HG02870 (cell line): ENCODE data around the gene NENF.
A peak's percentile ranks its signal among the peaks of the same experiment; 100 is the strongest.
"Not testable (repeated sequence)": the region's sequence is repeated elsewhere in the genome, so short reads cannot be mapped to it uniquely, and the experiment has no call there.

Experiments used
- ATAC-seq: cut with Tn5 transposase; IDR thresholded peaks from one replicate; pipeline ENCODE4 v1.9.1; 2021; ENCODE audit warnings: mild to moderate bottlenecking, moderate library complexity; ENCODE audit not compliant: unreplicated experiment

The NENF gene

DNA sequence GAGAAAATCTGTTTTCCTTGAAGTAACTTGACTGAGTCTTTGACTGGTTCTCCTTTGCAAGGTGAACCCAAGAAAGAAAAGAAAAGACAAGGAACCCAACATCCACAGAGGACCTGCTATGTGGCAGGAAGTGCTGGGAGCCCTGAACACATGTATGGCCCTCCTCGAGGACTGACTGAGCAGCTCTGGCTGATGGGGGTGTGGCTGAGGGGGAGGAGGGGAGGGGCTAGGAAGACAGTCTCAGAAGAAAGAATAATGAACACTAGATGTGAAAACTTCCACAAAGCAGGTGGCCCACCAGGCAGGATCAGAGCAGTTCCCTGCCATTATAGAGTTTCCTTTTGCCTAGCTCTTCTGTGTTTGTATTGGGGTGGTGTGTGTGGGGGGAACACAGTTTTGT lies 26.1 kb downstream of the NENF start:
- ATAC-seq: no peak

- no peak for ATAC-seq
Measured at GRCh38 chr1:212459656-212460055, 26.9 kb downstream of the NENF start.

DNA sequence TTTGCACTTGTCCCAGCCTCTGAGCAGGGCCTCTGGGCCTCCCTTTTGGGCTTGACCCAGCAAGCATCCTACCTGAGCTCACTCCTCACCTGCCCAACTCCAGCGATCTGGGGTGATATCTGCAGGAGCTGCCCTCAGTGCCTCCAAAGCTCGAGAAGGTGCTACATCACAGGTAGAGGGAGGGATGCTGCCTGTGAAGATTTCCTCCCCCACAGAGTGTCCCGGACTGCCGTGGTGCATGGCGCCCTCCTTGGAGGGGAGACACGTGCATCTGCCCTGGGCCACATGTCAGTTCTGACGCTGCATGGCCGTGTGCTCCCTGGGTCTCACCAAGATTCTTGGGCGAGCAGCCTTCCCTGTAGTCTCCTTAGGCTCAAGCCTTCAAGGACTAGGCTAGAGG lies 27.7 kb downstream of the NENF start:
- ATAC-seq: no peak

GRCh38 chr1:212461916-212462660 lies 29.4 kb downstream of the NENF start:
- ATAC-seq: no peak

GRCh38 chr1:212463565-212464285 lies 31.0 kb downstream of the NENF start:
- no peak for ATAC-seq

- no peak for ATAC-seq
Measured at GRCh38 chr1:212465311-212465710, 32.6 kb downstream of the NENF start.

DNA sequence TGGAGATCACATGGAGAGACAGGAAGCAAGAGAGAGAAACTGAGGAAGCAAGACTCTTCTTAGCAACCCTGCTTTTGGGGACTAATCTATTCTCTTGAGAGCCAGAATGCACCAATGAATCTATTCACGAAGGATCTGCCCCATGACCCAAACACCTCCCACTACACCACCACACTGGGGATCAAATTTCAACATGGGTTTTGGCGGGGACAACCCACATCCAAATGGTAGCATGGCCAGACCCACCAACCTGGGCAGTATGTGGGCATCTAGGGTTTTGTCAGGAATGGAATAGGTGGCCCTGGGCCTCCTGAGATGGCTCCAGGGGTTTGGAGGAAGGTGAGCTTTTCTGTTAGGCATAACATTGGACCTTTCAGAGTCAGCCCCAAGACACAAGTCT lies 33.7 kb downstream of the NENF start:
- ATAC-seq: no peak

DNA sequence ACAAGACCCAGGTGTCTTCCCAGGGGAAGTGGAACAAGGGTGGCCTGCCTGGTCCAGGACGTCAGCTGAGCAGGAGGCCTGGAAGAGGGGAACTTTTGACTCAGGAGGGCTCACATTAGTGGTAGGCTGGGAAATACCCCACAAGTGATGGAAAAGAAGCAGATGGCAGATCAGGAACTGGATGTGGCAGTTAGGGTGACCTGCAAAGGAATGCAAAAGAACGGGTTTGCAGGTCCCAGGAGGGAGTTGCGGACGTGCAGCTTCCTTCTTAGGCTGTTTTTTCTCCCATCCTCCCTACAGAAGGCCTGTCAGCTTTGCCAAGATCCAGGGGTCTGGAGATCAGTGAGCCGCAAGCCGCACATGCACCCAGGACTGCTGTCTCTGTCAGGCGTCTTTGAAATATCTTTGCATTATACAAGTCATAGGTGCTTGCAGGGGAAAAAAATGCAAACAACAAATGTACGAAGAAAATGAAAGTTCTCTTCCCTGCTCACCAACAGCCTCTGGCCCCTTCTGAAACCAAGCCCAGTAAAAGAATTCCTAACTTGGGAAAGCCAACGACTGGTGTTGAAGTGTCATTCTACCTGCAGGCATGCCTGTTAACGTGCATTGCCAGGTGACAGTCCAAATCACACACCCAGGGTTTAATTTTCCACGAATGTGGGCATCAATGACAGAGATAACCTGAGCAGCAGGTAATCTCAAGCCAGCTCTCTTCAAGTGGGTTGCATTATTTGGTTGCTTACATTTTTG lies 34.4 kb downstream of the NENF start:
- no peak for ATAC-seq

- ATAC-seq: no peak
Measured at GRCh38 chr1:212467843-212468482, 35.2 kb downstream of the NENF start.

DNA sequence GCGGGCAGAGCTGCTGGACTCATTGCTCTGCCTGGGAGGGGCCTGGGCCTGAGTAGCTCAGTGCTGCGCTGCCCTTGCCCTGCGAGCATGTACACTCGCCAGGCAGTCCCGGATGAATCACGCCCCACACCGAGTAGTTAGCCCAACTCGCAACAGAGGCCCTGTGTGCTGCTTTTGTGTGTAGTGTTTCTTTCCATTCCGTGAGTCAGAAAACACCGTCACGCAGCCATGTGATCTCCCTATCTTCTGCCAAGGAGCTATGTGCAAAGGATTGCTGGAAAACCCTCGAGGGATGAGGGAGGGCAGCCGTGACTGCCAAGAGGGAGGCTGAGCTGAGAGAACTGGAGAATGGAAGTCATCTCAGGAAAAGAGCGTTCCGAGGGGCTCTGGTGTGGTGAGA lies 37.3 kb downstream of the NENF start:
- no peak for ATAC-seq

GRCh38 chr1:212471286-212471685 lies 38.6 kb downstream of the NENF start:
- no peak for ATAC-seq

DNA sequence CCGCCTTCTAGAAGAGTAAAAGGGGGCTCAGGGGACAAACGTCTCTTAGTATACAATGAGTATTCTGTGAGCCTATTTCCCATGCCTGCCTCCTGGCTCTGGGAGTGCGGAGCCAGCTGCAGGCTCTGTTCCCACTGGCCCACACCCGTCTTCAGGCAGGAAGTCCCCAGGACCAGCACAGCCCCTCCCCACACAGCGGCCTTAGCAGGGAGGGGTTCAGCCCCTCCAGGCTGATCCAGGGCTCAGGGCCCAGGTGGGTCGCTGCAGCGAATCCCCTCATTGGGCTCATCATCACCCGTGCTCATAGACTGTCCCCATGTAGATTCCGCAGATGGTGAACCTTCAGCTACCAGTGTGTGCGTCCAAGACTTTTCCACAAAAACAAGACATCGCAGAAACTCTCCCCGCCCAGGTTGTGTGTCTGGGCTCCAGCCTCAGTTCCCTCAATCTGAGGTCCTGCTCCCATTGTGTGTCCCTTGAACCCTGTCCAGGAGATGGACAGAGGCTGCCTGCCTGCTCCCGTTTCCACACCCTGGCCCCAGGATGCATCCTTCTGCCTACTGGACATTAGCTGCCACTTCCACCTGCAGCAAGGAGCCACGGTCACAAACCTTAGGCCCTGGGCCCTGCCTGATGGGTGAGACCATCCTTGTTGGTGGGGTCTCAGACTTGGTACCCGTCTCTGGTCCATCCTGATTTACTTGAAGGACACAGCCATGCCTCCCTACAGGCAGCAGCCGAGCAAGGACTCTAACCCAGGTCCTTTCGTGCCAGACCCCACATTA lies 39.4 kb downstream of the NENF start:
- no peak for ATAC-seq

GRCh38 chr1:212473729-212474128 lies 41.0 kb downstream of the NENF start:
- no peak for ATAC-seq

- ATAC-seq: no peak
Measured at GRCh38 chr1:212475151-212475550, 42.4 kb downstream of the NENF start.

- not testable (repeated sequence) for ATAC-seq
Measured at GRCh38 chr1:212475831-212476230, 43.1 kb downstream of the NENF start.

DNA sequence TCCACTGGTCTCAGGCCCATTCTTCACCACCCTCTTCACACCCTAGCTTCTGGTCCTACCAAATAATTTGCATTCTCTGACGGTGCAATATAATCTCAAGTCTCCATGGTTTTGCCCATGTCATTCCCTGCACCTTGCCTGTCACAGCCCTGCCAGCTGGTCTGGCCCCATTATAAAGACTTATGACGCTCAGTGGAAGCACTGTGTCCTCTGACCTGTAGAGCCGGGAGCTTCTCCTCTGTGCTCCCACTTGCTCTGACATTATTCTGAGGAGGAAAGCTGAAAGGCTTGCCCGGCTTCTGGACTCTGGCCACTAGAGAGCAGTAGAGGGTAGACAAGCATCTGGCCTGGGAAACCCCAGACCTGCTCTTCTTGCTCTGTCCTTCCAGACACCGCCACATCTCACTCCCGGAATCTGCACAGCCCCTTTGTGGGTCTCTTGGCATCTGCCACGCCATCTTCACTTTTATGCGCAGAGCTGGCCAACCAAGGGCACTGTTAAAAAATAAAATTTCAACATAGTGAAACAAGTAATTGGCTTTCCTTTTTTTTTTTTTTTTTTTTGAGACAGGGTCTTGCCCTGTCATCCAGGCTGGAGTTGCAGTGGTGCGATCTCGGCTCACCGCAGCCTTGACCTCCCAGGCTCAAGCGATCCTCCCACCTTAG lies 44.4 kb downstream of the NENF start:
- peak; percentile 92 for ATAC-seq

DNA sequence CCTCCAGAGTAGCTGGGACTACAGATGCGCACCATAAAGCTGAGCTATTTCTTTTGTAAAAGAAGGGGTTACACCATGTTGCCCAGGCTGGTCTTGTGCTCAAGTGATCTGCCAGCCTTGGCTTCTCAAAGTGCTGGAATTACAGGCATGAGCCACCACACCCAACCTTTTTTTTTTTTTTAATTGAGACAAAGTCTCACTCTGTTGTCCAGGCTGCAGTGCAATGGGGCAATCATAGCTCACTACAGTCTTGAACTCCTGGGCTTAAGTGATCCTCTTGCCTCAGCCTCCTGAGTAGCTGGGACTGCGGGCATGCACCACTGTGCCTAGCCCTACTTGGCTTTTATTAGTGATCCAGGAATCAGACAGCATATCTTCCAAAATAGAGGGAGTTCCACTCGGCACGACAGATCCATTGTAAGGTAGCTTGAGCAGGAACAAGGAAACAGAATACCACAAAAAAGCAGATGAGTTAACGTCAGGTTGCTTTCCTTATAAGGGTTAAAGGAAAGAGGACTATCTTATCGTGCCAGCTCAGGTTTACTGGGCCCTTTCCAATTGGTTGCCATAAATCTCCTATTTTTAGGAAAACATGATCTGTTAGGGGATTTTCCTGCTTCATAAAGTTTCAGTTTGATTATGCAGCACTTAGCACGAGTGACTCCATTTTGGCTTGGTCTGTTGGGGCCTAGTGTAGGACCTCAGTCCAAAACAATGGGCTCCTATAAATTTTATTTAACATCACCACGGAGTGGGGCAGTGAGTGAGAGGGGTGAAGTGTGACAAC lies 45.2 kb downstream of the NENF start:
- no peak for ATAC-seq

GRCh38 chr1:212478467-212479025 lies 45.8 kb downstream of the NENF start:
- ATAC-seq: no peak

GRCh38 chr1:212479188-212479587 lies 46.5 kb downstream of the NENF start:
- ATAC-seq: no peak
